Activated CD4-positive, CD25-positive, alpha-beta regulatory T cell (primary cell): ENCODE measurements around the gene FHAD1.
"Not testable (repeated sequence)": the region's sequence is repeated elsewhere in the genome, so short reads cannot be mapped to it uniquely, and the experiment has no call there.

Experiments
- DNase-seq, 4 experiments: peaks; one replicate each; lab custom pipeline; 2025; lab: John Stamatoyannopoulos, UW

The FHAD1 gene

DNA sequence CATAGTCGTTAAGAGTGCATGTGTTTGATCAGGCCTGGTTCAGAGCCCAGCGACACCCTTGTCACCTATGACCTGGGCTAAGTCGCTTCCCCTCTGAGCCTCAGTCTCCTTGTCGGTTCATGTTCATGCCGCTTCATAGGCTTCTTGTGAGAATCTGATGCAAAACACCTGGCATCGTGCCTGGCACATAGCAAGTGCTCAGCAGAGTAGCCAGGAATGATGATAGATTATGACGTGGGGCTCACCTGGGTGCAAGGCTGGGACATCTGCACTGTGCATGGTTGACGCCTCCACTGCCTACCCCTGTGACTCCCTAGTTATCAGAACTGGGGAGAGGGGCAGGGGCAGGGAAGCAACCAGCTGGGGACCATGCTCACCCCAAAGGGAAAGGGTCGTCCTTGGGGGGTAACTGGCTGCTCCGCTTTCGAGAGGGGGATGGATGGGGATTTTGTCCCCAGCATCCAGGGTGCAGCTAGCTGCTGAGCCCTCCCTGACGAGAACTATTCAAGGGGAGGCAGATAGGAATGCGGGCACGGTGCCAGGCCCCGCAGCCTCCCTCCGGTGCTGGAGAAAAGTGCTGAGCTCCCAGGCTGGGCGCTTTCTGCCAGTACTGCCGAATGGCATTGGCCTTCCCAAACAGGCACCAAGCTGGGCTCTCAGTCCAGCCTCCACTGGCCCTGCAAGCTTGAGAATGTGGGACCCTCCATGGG lies 171.9 kb downstream of the FHAD1 start:
- DNase-seq = no peak

DNA sequence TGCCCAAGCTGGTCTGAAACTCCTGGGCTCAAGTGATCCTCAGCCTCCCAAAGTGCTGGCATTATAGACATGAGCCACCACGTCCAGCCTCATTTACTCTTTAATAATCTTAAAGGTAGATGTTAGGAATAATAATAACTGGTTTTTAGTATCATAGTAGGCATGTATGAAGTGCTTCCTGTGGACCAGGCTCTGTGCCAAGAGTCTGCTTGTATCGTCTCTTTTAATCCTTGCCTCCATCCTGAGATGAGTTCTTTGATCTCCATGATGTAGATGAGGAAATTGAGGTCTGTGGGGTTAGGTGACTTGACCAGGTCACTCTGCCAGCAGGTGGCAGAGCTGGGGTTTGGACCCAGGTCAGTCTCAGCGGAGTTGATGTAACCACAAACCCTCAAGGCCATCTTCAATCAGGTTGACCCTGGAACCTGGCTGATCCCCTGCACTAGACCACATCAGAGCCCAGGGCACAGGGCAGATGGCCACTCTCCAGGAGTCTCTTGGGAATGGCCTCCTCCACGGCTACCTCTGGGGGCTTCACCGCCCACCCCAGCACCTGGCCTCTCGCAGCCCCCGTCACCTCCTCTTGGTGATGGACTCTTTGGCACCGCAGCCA lies 173.9 kb downstream of the FHAD1 start:
- DNase-seq = no peak

DNA sequence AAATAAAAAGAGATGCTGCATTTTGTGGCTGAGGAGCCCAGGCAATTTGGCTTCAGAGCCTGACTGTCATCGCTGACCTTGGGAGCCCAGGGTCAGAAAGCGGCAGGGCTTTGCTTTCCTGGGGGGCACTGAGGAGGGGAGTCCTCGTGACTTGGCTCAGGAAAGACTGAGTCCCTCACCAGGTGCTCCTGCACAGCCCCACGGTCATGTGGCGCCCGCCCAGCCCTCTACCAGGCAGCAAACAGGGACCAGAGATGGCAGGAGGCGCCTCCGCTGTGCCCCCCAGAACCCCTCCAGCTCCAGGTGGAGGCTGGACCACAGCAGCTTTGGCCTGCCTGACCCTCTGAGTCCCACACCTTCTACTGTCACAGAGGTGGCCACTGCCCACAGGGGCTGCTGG lies 175.8 kb downstream of the FHAD1 start:
- DNase-seq = no peak

DNA sequence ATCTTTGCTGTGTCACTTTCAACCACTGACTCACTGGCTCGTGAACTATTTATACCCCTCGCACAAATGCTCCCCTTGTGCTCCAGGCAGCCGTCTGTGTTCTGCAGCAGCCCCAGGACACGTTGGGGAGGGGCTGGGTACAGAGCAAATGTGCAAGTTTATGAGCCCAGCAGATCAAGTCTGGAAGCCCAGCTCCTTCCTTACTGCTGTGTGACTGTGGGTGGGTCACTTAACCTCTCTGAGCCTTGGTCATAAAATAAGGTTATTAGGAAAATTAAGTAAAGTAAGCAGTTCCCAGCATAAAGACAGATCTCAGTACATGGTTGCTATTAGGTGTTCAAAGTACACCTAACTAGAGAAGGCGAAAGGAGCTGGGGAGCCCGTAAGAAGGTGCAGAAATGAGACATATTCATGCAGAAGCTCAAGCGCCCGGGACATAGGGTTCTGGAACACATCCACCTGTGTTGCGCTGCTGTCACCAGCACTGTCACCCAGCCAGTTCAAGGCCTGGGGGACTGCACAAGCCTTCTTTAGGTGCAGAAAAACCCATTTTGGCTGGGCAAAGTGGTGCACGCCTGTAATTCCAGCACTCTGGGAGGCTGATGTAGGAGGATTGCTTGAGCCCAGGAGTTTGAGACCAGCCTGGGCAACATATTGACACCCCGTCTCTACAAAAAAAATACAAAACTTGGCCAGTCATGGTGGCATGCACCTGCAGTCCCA lies 176.5 kb downstream of the FHAD1 start:
- no peak for DNase-seq

DNA sequence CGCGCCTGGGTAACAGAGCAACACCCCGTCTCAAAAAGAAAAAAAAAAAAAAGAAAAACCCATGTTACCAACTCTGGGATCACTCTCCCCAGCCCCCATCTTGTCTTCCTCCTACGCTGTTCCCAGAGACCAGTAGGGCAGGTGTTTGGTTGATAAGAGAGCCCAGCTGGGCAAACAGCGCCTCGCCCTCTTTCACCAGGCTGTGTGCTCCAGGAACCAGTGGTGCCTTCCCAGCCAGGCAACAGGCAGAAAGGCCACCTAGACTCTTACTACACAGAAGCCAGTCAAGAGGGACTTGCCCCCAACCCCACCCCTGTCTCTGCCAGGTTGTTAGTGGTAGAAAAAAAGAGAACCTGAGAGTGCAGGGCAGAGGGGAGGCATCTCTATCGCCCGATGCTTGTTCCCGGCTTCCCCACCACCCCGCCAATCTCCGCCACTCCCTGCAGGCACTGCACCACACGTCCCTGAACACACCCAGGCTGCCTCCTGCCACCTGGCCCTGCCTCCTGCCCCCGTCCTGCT lies 177.2 kb downstream of the FHAD1 start:
- DNase-seq = no peak

DNA sequence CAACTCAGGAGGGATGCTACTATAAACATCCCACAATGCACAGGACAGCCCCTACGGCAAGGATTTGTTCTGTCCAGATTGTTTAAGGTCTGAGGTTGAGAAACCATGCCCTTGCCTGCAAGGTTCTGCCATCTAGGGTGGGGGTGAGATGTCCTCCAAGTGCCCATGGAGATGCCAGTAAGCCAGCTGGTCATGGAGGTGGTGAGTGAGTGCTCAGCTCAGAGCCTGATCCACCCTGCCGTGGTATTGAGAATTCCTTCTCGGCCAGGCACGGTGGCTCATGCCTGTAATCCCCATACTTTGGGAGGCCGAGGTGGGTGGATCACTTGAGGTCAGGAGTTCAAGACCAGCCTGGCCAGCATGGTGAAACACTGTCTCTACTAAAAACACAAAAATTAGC lies 178.0 kb downstream of the FHAD1 start:
- DNase-seq = no peak

DNA sequence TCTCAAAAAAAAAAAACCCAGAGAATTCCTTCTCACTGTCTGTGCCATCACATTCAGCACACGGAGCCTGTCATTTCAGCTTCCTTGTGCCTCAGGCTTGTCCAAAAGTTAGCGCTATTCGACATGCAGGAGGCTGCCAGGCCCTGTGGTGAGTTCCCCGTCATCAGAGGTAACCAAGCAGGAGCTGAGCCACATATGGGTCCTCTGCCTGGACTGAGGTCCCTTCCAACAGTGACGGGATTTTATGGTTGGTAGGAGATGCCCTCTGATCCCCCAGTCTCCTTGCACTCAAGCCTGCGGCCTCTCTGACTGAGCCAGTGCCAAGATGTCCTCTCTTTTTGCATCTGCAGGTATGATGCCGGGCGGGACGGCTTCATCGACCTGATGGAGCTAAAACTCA lies 178.5 kb downstream of the FHAD1 start:
- DNase-seq = no peak

DNA sequence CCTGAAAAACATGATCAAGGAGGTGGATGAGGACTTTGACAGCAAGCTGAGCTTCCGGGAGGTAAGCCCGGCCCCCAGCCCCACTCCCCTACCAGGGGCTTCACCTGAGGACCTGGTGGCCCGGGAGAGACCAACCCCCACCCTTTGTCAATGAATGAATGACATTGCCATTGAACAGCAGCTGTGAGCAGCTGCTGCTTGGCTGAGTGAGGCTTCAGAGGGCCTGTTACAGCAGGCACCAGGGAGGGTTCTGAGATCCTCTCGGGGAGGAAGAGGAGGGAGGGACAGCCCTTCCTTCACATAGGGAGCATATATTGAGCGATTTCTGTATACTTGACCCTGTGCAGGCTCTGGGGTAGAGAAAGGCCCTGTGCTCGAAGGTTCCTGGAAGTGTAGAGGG lies 178.9 kb downstream of the FHAD1 start:
- no peak for DNase-seq

DNA sequence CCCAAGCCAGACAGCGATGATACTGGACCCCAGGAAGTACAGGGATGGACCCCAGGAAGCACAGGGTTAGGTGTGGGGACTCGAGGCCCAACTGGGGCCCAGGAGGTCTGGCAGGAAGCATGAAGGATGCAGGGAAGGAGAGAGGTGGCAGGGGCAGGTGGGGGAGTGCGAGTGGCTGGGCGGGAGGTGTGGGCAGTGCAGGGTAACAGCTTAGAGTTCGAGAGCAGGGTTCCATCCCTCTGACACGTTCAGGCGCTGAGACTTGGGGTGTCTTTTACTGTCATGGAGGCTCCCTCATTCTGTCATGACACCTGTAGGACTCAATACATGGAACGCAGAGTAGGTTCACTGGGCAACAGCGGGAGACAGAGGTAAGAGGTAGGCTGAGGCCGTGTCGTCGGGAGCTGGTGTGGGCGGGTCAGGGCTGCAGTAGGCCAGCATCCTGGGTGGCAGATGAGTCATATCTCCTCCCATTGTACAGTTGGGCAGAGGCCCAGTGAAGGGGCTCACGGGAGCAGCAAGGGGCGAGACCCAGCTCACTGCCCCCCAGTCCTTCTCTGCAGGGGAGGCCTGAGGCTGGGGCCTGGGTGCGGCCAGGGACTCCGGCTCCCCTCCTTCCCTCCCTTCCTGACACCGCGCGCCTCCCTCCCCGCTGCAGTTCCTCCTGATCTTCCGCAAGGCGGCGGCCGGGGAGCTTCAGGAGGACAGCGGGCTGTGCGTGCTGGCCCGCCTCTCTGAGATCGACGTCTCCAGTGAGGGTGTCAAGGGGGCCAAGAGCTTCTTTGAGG lies 179.7 kb downstream of the FHAD1 start:
- no peak for DNase-seq

DNA sequence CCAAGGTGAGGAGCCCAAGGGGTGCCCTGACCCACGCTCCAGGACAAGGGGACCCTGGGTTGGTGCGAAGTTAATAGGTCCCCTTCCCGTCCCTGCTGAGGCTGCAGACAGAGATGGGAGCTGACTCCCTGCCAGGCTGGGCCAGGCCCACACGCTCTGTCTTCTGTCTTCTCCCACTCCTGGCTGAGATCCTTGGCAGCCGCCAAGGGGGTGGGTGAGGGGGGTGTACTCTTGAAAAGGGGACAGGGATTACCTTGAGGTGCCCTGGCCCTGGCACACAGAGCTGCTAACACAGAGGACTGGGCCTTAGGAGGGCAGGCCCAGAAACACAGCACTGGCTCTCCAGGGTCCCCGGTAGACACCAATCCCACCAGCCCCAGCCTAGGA lies 180.2 kb downstream of the FHAD1 start:
- DNase-seq = no peak

DNA sequence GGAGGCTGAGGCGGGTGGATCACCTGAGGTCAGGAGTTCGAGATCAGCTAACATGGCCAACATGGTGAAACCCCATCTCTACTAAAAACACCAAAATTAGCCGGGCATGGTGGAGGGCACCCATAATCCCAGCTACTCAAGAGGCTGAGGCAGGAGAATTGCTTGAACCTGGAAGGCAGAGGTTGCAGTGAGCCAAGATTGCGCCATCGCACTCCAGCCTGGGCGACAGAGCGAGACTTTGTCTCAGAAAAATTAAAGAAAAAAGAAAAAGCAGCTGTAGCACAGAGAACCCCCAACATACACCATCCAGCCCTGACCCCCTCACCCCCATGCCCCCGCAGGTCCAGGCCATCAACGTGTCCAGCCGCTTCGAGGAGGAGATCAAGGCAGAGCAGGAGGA lies 181.2 kb downstream of the FHAD1 start:
- not testable (repeated sequence) for DNase-seq

DNA sequence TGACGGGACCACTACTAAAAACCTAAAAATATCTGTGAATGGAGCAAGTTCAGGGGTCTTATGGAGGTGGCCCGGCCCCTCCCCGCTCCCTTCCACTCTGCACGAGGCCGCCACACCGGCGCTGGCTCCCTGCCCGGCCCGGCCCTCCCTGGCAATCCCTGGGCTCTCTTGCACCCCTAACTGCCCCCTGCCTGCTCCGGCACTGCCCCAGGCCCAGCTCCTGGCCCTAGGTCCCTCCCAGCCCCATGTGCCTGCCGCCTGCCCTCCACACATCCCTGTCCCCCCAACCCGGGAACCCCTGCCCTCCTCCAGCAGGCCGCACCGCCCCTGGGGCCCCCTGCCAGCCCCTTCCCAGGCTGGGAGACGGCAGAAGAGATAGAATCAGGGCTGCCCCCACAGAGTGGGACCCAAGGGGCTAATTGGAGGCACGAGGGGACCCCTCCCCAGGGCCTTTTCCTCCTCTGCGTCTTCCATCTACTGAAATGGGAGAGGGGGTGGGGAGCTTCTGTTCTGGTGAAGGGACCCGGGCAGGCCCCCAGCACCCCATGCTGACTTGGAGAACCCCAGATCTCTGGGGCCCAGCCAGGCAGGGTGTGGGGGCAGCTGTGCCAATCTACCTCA lies 181.9 kb downstream of the FHAD1 start:
- no peak for DNase-seq

DNA sequence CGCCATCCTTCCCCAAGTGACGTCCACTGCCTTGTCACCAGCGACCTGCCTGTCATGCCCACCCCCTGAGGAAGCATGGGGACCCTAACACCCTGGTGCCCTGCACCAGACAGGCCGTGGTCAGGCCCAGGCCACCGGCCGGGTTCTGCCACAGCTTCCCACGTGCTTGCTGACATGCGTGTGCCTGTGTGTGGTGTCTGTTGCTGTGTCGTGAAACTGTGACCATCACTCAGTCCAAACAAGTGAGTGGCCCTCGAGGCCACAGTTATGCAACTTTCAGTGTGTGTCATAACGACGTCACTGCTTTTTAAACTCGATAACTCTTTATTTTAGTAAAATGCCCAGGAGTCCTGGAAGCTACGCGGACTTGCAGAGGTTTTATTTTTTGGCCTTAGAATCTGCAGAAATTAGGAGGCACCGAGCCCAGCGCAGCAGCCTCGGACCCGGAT lies 182.7 kb downstream of the FHAD1 start:
- DNase-seq = no peak

DNA sequence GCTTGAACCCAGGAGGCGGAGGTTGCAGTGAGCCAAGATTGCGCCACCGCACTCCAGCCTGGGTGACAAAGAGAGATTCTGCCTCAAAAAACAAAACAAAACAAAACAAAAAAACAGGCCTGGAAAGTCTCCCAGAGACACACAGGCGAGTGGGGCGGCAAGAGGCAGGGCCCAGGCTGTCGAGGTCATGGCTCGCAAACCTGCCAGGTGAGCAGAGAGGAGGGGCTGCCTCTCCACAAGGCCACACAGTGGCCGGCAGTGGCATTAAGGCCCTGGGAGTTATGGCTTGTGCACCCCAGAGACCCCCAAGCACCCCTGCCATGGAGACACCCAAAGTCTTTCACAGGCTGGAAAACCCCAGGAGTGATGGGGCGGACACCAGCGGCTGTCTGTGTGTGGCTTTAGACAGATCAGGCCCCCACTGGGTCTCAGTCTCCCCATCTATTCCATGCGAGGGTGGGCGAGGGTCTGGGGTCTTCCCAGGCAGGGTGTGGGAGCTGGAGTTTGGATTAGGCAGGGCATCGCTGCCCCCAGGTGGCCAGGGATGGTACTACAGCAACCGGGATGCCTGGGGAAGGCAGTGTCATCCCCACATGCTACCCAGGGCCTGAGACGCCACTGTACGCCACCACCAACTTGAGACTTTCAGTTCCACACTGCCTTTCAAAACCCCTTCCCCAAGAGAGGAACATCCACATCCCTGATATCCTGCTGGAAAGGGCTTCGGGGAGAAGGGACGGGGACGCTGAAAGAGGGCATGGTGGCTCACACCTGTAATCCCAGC lies 184.0 kb downstream of the FHAD1 start:
- DNase-seq = peak; percentile 52 to 79 (median 65)

DNA sequence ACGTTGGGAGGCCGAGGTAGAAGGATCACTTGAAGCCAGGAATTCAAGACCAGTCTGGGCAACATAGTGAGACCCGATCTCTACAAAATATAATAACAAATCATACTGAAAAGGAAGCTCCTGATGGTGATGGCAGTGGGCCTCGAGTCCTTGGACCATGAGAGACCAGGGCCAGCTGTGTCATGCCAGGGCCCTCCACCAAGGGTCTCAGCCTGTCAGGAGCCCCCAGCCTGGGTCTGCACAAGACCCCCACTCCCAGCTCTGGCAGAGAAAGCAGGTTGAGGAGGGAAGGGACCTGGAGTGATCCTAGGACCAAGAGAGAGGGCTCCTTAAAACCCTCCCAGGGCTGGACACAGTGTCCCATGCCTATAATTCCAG lies 184.5 kb downstream of the FHAD1 start:
- DNase-seq = no peak

DNA sequence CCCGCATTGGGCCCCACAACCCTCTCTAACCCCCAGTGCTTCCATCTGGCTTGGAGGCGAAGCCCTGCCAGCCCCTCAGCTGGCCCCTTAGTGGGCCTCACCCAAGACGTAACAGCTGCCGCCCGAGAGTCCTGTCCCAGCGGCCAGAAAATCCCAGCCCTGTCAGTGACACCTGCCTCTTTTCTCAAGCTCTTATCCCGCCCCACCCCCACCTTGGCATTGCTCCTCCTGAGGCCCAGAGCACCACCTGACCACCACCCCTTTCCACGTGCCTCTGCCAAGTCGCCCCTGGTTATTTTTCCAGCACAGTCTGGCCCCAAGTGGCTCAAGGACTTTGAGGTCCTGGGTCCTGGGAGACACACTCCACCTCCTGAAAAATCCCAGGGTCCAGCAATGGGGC lies 185.3 kb downstream of the FHAD1 start:
- DNase-seq = no peak

DNA sequence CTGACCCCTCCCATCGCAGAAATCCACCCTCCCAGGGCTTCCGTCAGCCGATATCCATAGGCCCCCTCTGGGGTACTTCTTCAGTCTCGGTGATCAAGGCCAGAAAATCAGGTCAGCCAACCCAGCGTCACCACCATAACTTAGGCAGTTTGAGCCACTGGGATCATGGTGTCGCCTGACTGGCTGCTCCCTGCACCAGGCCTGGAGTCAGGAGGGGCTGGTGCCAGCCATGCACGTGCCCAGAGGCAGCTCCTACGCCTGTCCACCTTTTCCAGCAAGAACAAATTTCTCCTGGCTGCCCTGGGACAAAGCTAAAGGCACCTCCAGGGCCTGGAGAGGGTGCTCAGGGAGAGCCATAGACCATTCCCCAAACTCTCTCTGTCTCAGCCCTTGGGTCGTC lies 186.4 kb downstream of the FHAD1 start:
- DNase-seq = no peak

DNA sequence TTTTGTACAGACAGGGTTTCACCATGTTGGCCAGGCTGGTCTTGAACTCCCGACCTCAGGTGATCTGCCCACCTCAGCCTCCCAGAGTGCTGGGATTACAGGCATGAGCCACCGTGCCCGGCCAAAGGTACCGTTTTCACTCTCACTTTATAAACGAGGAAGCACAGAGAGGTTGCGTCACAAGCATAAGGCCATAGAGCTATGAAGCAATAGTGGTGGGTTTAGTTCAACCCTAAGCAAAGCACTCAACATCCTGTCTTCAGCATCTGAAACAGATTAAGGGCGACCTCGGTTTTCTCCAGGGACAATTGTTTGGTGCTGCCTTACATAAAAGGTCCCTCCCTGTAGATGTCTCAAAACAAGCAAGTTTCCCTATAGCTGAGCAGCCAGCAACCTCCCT lies 187.7 kb downstream of the FHAD1 start:
- DNase-seq = not testable (repeated sequence)

DNA sequence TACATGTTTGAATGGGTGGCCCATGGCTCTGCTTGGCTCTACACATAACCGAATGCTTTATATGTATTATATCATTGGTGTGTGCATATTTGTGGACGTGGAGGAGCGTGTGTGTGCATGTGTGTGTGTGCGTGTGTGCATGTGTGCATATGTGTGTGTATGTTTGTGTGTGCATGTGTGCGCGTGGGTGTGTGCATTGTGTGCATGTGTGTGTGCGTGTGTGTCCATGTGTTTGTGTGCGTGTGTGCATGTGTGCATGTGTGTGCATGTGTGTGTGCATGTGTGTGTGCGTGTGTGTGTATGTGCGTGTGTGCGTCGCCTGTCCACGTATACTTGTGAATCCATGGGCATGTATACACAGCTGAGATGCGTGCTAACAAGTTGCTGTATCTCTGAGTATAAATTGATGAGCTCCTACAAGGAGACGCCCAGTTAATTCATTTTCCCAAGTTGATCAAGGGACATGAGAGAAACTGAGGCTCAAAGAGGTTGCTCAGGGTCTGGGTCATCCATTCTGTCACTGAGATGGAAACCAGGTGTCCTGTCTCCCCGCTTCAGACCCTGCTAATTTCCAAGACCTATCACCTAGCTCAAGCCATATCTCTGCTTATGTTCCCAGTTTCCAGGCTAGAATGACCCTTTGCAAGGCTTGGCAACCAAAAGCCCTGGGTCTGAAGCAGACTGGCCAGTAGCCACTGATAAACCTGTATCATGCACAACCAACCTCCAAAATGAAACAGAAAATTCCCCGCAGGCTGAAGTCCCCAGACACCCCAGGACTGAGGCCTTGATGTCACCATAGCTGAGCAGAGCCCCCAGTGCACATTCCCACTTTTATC lies 188.4 kb downstream of the FHAD1 start:
- no peak for DNase-seq

DNA sequence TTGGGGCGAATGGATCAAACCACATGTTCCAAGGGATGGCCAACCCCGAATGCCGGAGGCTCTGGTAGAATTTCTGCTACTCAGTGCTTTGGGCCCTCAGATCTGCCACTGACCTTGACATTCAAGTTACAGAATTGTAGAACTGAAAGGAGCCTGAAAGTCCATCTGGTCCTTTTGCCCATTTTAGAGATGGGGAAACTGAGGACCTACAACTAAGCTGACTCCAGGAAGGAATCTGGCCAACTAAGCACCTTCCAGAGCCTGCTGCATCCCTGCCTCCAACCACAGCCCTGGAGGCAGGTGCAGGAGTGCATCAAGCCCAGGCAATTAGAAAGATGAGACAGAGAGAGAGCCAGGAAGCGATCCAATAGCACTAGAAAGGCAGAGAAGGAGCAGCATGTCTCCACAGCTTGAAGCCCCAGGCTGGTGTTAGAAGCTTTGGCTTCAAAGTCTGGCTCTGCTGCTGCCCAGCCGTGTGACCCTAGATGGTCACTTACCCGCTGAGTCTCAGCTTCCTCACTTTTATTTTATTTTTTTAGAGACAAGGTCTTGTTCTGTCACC lies 189.9 kb downstream of the FHAD1 start:
- no peak for DNase-seq
